WI38 (cell line): ENCODE measurements around the gene CANX.

Source experiments
- H3K4me3 ChIP-seq: 2 replicates; pipeline ENCODE4 v1.5.1; 2011; ENCODE audit warnings: low read depth, mild to moderate bottlenecking, control low read depth, low read length
- TF ChIP-seq, protein P1 (sequence below): IDR thresholded peaks from 2 replicates; pipeline ENCODE4 v1.5.1; 2012; ENCODE audit warnings: low read depth, mild to moderate bottlenecking, control low read depth, low read length

The CANX gene

DNA sequence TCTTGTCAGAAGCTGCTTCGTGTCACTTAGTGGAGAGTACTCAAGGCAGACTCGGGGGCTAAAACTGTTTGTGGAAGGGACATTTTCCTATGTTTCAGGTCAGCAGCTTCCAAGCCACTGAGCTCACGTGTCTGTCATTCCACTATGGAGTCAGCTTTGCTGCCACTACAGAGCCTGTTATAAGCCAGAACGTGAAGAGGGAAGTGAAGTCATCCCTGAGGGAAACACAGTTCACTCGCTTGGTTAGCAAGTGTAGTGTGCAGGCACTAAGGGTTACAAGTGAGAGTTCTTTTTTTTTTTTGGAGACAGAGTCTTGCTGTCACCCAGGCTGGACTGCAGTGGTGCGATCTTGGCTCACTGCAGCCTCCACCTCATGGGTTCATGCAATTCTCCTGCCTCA, 70.5 kb downstream of the CANX start:
- TF ChIP-seq, protein P1, sequence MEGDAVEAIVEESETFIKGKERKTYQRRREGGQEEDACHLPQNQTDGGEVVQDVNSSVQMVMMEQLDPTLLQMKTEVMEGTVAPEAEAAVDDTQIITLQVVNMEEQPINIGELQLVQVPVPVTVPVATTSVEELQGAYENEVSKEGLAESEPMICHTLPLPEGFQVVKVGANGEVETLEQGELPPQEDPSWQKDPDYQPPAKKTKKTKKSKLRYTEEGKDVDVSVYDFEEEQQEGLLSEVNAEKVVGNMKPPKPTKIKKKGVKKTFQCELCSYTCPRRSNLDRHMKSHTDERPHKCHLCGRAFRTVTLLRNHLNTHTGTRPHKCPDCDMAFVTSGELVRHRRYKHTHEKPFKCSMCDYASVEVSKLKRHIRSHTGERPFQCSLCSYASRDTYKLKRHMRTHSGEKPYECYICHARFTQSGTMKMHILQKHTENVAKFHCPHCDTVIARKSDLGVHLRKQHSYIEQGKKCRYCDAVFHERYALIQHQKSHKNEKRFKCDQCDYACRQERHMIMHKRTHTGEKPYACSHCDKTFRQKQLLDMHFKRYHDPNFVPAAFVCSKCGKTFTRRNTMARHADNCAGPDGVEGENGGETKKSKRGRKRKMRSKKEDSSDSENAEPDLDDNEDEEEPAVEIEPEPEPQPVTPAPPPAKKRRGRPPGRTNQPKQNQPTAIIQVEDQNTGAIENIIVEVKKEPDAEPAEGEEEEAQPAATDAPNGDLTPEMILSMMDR: no peak

DNA sequence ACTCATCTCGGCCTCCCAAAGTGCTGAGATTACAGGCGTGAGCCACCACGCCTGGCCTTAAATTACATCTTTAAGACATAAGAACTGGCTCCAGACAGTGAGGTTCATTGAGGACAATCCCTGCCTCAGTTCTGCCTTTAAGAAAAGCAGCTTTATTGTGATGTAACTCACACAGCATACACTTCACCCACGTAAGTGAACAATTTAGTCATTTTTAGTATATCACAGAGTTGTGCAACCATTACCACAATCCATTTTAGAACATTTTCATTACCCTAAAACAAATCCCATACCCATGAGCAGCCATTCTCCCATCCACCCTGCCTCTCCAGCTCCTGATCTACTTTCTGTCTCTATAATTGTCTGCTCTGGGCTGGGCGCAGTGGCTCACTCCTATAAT, 71.0 kb downstream of the CANX start:
- TF ChIP-seq, protein P1: no peak
- H3K4me3 ChIP-seq: no peak overlapping the region

More for the DNA sequence above, 70.5 kb downstream of the CANX start:
- H3K4me3 ChIP-seq: no peak overlapping the region

DNA sequence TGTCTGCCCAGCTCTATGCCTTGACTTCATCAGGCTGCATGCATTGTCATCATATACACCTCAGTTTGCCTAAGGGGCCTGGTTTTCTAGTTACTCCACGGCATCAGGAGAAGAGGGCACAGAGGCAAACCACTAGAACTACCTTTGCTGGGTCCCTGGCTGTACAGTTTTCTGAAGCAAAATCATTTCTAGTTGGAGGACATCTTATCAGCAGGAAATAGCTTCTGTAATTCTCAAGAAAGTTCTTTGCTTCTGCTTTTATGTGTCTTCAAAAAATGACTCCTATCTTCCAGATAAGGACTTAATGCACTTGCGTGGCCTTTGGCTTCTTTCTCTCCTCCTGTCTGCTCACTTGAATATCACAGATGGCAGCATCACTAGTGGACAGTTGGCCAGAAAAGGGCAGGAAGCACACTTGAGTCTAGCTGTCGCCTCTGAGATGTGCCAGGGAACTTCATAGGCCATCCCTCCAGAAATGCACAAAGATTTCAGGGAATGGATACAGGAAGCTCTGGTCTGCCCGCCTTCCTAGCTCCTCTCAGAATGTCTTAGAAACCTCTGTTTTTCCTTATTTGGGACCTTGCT, 72.6 kb downstream of the CANX start:
- no peak overlapping the region for H3K4me3 ChIP-seq
- TF ChIP-seq, protein P1: no peak

DNA sequence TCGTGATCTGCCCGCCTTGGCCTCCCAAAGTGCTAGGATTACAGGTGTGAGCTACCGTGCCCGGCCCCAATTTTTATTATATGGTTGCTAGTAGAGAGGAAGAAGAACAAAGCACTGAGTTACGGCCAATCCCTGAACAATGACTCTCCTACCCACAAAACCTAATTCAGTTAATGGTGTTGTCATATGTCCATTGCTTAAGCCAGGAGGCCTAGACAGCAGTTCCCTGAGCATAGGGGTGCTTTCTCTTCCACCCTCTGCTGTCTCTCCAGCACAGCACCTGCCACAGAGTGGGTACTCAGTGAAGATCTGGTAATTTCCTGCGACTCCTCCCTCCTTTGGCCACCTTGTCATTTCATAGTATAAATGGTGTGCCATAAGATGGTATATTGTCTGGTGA, 73.6 kb downstream of the CANX start:
- TF ChIP-seq, protein P1: no peak
- H3K4me3 ChIP-seq: no peak overlapping the region

DNA sequence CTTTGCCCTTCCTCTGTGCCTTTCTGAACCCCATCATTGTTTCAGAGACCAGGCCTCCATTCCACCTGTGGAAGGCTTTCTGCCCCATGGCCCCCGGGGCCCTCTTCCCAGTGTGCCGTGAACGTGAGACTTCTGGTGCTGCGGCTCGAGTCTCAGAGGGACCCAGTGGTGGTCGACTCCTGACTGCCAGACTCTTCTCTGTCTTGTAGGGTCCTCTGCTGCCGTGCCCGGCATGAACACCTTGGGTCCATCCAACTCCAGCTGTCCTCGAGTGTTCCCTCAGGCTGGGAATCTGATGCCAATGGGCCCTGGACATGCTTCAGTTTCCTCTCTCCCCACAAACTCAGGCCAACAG, 74.9 kb downstream of the CANX start:
- TF ChIP-seq, protein P1: no peak

DNA sequence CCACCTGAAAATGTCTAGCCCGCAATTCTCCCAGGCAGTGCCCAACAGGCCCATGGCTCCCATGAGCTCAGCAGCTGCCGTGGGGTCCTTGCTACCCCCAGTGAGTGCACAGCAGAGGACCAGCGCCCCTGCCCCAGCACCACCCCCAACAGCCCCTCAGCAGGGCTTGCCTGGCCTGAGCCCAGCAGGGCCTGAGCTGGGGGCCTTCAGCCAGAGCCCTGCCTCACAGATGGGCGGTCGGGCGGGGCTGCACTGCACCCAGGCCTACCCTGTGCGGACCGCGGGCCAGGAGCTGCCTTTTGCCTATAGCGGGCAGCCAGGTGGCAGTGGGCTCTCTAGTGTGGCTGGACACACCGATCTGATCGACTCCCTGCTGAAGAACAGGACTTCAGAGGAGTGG, 75.7 kb downstream of the CANX start:
- TF ChIP-seq, protein P1: no peak
- H3K4me3 ChIP-seq: no peak overlapping the region

More for the DNA sequence above, 74.9 kb downstream of the CANX start:
- no peak overlapping the region for H3K4me3 ChIP-seq

DNA sequence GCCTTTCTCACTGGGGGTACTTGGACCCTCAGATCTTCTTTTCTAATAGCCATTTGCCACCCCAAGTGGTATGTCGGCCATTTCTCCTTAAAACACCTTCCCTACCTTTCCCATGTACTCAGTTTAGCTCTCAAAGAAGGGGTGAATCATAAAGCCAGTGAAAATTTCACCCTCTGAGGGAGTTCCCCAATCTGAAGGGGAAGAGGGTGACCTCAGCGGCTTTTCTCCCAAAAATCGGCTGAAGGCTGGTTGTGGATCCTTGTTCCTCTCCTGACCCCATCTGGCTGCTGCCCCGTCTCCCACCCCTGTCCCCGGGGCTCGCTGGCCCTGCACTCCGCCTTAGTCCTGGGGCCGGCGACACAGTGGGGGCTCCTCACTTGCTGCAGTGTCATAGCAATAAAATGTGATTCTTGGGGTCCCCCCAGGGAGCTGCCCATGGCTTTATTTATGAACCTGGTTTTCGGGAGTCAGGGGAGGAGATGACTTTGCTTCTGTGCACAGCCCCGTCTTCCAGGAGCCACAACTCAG, 77.7 kb downstream of the CANX start:
- TF ChIP-seq, protein P1: no peak
- no peak overlapping the region for H3K4me3 ChIP-seq
